ENCODE data around the gene TSPAN2.

Gene TSPAN2

GRCh38 chr1:115089420-115090185 lies at the start of gene TSPAN2:
TSS of gene TSPAN2 (minus strand) at chr1:115089503. CDS start at chr1:115089432, 71 bp downstream.
- peak; percentile 49 for DNase-seq

DNA sequence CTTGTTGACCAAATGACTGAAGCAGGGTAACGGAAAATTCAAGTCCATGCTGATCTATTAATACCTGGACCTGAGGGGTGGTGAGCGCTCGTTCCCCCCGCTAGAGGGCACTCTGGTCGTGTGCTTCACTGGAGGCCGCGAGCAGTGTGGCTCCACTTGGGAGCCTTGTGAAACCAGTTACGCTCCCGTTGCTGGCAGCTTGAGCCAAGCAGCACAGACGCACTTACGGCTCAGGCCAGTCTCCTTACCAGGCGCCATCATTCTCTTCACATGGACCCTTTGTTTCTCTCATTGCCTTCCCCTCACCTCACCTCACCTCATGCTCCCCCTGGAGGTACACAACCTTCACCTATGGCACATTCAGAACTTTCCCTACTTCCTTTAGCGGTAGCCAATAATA lies 49.7 kb upstream of the TSPAN2 start:
- peak; percentile 87 for DNase-seq

DNA sequence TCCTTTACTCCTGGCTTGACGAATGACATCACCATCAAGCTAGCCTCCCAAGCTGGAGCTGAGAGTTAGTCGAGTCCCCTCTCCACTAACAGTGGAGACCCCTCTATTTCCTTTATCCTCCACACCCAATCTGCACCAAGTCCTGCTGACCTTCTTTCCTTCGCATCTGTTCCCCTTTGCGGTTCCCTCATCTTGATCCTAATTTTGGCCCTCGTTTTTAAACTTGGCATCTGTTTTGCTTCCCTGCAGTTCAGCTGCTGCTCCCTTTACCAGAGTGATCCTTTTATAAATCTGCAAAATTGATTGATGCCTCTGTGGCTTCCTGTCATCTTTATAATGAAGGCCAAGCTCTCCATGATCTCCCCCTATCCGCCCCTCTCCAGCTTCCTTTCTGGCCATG lies 49.0 kb upstream of the TSPAN2 start:
- no peak for DNase-seq

- no peak for DNase-seq
Observed at GRCh38 chr1:115137191-115137590, 47.9 kb upstream of the TSPAN2 start.

- DNase-seq: no peak
Observed at GRCh38 chr1:115136706-115137105, 47.4 kb upstream of the TSPAN2 start.

DNA sequence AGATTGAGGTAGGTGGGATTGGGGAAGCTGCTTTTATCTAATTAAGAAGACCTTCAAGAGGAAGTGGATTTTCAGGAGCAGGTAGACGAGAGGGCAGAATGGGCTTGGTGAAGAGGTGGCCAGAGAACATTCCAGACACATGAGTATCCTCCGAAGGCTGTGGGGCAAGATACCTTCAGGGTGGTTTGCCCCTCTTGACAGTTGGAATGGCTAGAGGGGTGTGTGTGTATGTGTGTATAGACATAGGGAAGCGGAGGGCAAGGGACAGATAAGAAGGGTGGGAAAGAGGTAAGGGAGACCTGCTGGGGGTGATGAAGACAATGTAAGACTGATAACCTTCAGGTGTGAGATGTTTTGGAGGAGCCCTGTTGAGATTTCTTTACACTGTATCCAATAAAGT lies 46.8 kb upstream of the TSPAN2 start:
- DNase-seq: no peak

GRCh38 chr1:115135681-115136080 lies 46.4 kb upstream of the TSPAN2 start:
- no peak for DNase-seq

GRCh38 chr1:115134850-115135480 lies 45.7 kb upstream of the TSPAN2 start:
- no peak for DNase-seq

GRCh38 chr1:115134231-115134630 lies 44.9 kb upstream of the TSPAN2 start:
- DNase-seq: no peak

- no peak for DNase-seq
Observed at GRCh38 chr1:115133440-115133839, 44.1 kb upstream of the TSPAN2 start.

GRCh38 chr1:115130786-115131185 lies 41.5 kb upstream of the TSPAN2 start:
- no peak for DNase-seq

- no peak for DNase-seq
Observed at GRCh38 chr1:115129071-115129640, 39.9 kb upstream of the TSPAN2 start.

GRCh38 chr1:115127539-115127938 lies 38.2 kb upstream of the TSPAN2 start:
- DNase-seq: no peak

GRCh38 chr1:115126516-115126915 lies 37.2 kb upstream of the TSPAN2 start:
- DNase-seq: no peak

DNA sequence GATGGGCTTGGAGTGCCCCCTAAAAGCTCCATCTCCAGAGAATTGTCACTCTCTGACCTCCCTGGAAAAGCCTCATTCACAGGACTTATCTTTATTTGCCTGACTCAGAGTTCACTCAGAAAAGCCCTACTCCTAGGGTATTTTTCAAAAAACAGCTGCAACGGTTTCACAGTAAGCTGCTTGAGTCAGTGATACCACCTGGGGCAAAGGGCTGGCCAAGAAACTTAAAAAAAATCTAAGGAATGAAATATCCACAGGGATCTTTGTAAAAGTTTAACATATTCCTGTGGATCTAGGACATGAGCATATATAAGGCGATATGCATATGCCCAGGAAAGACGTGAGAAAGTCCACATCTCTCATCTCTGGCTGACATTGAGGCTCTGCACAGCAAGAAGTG lies 33.8 kb upstream of the TSPAN2 start:
- no peak for DNase-seq

DNA sequence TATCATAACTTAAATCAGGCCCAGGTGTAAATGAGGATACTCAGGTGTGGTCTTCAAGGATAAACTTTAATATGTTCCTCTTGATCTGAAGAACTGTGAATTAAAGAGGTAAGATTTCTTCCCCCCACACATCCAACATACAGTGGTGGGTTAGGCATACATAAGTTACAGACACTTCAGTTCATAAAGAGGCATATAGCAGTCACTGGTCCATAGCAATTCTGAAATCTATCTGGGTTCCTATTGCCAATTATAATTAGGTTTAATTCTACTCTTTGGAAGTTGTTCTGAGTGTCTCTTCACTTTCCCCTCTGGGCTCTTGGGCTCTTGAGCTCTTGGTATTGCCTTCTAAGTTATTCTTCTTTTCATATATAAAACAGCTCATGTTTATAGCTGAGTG lies 32.5 kb upstream of the TSPAN2 start:
- no peak for DNase-seq

GRCh38 chr1:115120296-115120695 lies 31.0 kb upstream of the TSPAN2 start:
- no peak for DNase-seq

GRCh38 chr1:115118611-115119010 lies 29.3 kb upstream of the TSPAN2 start:
- no peak for DNase-seq

- no peak for DNase-seq
Observed at GRCh38 chr1:115118086-115118485, 28.8 kb upstream of the TSPAN2 start.

DNA sequence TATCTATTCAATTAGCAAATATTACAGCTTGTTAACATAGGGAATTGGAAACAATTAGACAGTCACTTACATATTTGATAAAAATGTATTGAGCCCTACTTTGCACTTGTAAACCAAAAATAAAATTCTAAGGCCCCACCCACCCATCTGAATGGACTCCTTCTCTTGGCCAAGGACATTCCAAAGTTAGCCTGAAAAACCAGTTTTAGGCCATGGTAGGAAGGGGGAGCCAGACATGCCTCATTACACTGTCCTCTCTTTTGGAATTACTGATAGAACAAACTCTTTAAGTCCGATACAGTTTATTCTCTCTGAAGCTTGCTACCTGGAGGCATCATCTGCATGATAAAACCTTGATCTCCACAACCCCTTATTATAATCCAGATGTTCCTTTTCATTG lies 28.0 kb upstream of the TSPAN2 start:
- DNase-seq: no peak

DNA sequence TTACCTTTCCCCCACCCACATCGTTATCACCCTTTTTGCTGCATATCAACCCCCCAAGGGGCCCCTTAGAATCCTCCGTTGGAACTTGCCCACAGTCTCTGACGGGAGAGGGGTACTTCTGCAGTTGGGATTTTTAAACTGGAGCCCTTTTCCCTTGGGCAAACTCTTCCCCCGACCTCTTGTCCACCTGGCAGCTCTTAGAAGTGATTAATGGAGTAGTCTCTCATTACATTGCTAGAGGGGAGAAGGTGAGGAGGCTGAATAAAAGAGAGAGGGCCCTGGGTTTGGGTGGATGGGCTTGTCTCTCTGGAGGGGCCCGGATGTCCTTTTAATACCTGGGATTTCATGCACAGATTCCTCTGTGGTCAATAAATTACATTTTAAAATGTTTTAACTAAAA lies 27.2 kb upstream of the TSPAN2 start:
- DNase-seq: no peak

GRCh38 chr1:115115521-115116161 lies 26.3 kb upstream of the TSPAN2 start:
- DNase-seq: no peak

DNA sequence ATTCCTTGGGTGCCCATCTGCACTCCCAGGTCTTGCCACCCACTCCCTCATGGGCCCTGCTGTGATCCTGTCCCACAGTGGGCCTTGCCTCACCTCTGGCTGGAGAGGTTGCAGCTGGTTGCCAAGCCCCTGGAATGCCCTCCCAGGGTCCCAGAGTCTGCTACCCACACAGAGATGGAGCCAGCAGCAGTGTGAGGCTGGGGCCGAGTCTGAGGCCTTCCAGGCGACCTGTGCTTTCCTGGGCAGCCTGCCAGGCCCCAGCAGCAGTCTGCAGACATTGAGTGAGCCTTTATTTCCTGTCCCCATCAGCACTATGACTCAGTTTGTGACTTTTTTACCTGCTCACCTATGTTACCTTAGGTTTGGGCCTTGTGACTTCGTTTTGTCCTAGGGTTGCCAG lies 25.0 kb upstream of the TSPAN2 start:
- DNase-seq: no peak

DNA sequence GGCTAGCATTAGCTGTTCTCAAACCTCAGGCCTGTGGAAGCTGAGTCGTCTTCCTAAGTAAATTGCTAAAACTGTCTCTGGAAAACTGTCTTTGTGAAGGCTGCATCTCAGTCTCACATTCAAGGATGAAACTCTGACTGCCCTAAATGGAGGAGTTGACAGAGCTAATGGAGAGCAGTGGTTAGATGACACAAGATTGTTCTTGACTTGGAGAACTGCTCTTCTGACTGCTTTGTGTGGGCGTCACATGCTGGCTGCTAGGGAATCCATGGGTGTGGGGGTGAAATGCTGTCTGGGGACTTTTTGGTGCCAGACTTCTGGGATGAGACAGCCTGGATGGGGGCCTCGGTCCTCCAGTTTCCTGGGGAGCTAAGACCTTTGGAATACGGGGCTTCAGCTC lies 24.5 kb upstream of the TSPAN2 start:
- DNase-seq: no peak

Data from NCI-H748 treated with DMSO at 0.1 percent for 48 hours (cell line).